Upper lobe of left lung (tissue), 6 donors: ENCODE data around the gene PRAMEF33. TPM values are rescaled to one million over a fixed set of nuclear protein-coding genes. Genes with fewer than 3 reads are reported as not detected.
A peak's percentile ranks its signal among the peaks of the same experiment; 100 is the strongest.
"Not testable (repeated sequence)": the region's sequence is repeated elsewhere in the genome, so short reads cannot be mapped to it uniquely, and the experiment has no call there.

Experiments
- ATAC-seq, 2 donors: fragments of 200-7000 bp; cut with Tn5 transposase; one replicate each; pipeline ENCODE4 v1.9.1; 2022; ENCODE audit warnings: mild to moderate bottlenecking in 2 of 2, moderate library complexity in 2 of 2; ENCODE audit not compliant: low FRiP score in 2 of 2
- DNase-seq, 2 donors: peaks; one replicate each; pipeline ENCODE4 v3.0.0-alpha.2; 2019 to 2020
- H3K27ac ChIP-seq, 4 donors: fragments of 200-600 bp; sonication (generic); one replicate each; pipeline ENCODE4 v1.5.1; 2016 to 2019
- H3K27me3 ChIP-seq, 4 donors: fragments of 200-600 bp; sonication (generic); one replicate each; pipeline ENCODE4 v1.5.1; 2017 to 2019
- H3K36me3 ChIP-seq, 4 donors: fragments of 200-600 bp; sonication (generic); one replicate each; pipeline ENCODE4 v1.5.1; 2016 to 2019
- H3K4me1 ChIP-seq, 4 donors: fragments of 200-600 bp; sonication (generic); one replicate each; pipeline ENCODE4 v1.5.1; 2018 to 2019
- H3K4me3 ChIP-seq, 4 donors: fragments of 200-600 bp; sonication (generic); one replicate each; pipeline ENCODE4 v1.5.1; 2017 to 2019; ENCODE audit warnings: mild to moderate bottlenecking in 2 of 4, moderate library complexity in 1 of 4
- H3K9me3 ChIP-seq, 4 donors: fragments of 200-600 bp; sonication (generic); one replicate each; pipeline ENCODE4 v1.5.1; 2018 to 2019
- WGBS, 2 donors: methylation state at CpG; one replicate each; pipeline ENCODE4 v1.1.5; 2017 to 2018; 5-methylcytosine and 5-hydroxymethylcytosine counted together
- total RNA-seq, 6 donors: library from RNA; depleted of rRNA in 4 of 6; stranded (reverse); fragments of >200 nt in 4 of 6; gene quantifications; one replicate each; pipeline versions ENCODE4 v1.1.0 to v1.2.1, GENCODE V29; 2016 to 2021
- donor health status: DM: no; HTN: no; CAD: no; lungs with moderate emphysema.
- donor health status: DM: no; HTN: yes; CAD: no; lungs with severe emphysema.

PRAMEF33 gene
- not detected for total RNA-seq

DNA sequence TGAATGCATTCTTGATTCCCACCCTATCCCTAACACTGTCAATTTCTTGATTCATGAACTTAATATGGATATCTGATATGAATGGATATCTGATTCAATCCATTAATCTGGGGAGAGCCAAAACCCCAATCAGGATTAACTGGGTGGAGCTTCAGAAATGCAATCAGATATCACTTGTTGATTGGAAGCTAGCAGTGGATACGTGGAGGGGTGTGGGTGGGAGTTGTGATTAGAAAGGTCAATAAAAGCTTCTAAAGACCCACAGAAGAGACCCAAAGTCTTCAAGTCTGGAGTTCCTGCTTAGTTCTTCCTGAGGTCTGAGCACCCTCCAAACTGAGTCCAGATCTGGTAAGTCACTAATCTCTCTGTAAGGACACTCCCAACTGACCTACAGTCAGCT is at the start of gene PRAMEF33:
PRAMEF33 (plus strand) TSS at position 301 of the 400 bp plus-strand sequence. CDS start 2,416 bp downstream, outside the sequence.
- not testable (repeated sequence) for ATAC-seq, H3K27ac ChIP-seq, DNase-seq, H3K27me3 ChIP-seq, H3K4me1 ChIP-seq, H3K36me3 ChIP-seq, H3K9me3 ChIP-seq, H3K4me3 ChIP-seq
- WGBS, 2 donors, result no CpG with 5 or more reads among the region's 1 CpG

DNA sequence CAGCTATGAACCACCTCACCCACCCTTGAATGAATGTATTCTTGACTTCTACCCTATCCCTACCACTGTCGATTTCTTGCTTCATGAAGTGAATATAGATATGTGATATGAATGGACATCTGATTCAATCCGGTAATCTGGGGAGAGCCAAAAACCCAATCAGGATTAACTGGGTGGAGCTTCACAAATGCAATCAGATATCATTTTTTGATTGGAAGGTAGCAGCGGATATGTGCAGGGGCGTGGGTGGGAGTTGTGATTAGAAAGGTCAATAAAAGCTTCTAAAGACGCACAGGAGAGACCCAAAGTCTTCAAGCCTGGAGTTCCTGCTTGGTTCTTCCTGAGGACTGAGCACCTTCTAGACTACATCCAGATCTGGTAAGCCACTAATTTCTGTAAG is 49.4 kb upstream of the PRAMEF33 start, which contains the start of gene PRAMEF5:
PRAMEF5 (plus strand) TSS at position 301 of the 400 bp plus-strand sequence. CDS start 5,071 bp downstream, outside the sequence.
- not testable (repeated sequence) for H3K4me3 ChIP-seq, H3K27me3 ChIP-seq, H3K27ac ChIP-seq, H3K4me1 ChIP-seq, H3K36me3 ChIP-seq, ATAC-seq, DNase-seq, H3K9me3 ChIP-seq
- WGBS, 2 donors, result 77% methylated on average over 2 of the region's 5 CpGs; no CpG with 5 or more reads in 1 of the 2 donors

DNA sequence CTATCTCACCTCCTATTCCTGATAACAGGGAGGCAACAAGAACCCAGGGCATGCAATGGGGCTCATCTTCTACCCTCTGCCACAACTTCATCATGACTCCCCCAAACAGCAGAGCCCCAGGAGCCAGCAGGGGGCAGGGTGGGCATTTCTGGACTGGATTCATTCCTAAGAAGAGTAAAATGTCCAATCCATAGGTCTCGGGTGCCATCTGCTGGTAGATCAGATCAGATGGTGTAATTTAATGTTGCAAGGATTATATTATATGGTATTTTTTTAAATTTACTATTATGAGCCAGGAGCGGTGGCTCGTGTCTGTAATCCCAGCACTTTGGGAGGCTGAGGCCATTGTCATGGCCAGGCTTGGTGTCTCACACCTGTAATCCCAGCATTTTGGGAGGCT is 38.2 kb upstream of the PRAMEF33 start:
- H3K9me3 ChIP-seq, H3K4me3 ChIP-seq, H3K27me3 ChIP-seq, DNase-seq, H3K4me1 ChIP-seq, ATAC-seq, H3K36me3 ChIP-seq, H3K27ac ChIP-seq: not testable (repeated sequence)
- WGBS, 2 donors, result no CpG with 5 or more reads among the region's 3 CpGs

DNA sequence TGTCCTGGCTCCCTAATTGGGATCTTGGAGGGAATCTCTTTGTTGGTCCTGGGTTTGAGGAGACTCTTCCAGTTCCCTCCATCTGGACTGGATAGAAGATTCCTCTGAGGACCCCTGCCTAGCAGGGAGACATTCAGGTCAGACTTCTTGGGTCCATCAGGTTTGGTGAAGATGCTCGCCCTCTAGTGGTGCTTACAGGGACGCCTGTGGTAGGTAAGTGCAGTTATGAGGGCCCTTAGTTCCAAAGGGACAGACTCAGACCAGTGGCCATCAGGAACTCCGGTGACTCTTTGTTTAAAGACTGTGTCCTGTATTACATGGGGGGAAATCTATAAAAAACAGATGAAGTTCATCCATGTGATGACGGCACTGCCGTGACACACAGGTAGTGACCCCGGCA is 26.3 kb upstream of the PRAMEF33 start:
- H3K9me3 ChIP-seq, H3K36me3 ChIP-seq, DNase-seq, H3K4me1 ChIP-seq, H3K27me3 ChIP-seq, H3K27ac ChIP-seq, H3K4me3 ChIP-seq: not testable (repeated sequence)
- peak in 1 of 2 donors; percentile 40 for ATAC-seq
- 33 to 86% methylated on average over 3 of the region's 6 CpGs for WGBS, 2 donors

- H3K27ac ChIP-seq, H3K4me1 ChIP-seq, H3K9me3 ChIP-seq, H3K36me3 ChIP-seq, H3K27me3 ChIP-seq, H3K4me3 ChIP-seq, DNase-seq, ATAC-seq: not testable (repeated sequence)
- WGBS, 2 donors, result 70 to 78% methylated on average over 3 of the region's 3 CpGs
Observed at GRCh38 chr1:13279617-13280016, 23.7 kb upstream of the PRAMEF33 start.

GRCh38 chr1:13285037-13285436 is 18.3 kb upstream of the PRAMEF33 start, which contains the start of gene PRAMEF8:
PRAMEF8 (minus strand) TSS chr1:13285137; CDS start chr1:13284091, 1,046 bp downstream.
- H3K4me3 ChIP-seq, H3K27ac ChIP-seq, H3K27me3 ChIP-seq, H3K36me3 ChIP-seq, ATAC-seq, H3K4me1 ChIP-seq, DNase-seq, H3K9me3 ChIP-seq: not testable (repeated sequence)
- WGBS, 2 donors, result no CpG with 5 or more reads among the region's 1 CpG

DNA sequence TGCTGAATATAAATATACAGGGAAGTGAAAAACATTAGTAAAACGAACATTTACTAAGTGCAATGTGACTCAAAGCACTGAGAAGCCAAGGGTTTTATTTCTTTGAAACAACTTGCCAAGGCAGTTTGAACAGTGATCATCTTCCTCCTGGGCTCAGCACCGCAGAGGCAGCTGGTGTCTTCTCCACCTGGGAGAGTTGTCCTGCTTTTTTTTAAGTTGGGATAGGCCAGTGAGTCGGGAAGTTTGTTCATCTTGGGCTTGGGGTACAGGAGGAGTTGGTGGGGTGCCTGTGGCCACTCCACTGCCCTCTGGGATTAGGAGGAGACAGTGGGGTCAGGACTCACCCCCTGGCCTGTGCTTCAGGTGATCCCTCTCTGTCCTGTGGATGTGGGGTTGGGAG is 14.3 kb upstream of the PRAMEF33 start:
- not testable (repeated sequence) for H3K4me3 ChIP-seq, H3K27ac ChIP-seq, H3K36me3 ChIP-seq, H3K27me3 ChIP-seq, H3K4me1 ChIP-seq, H3K9me3 ChIP-seq, DNase-seq
- WGBS, 2 donors, result 69% methylated on average over 2 of the region's 3 CpGs; no CpG with 5 or more reads in 1 of the 2 donors
- ATAC-seq, result peak in 1 of 2 donors; percentile 30

GRCh38 chr1:13297216-13297931 is 6.0 kb upstream of the PRAMEF33 start:
- not testable (repeated sequence) for H3K9me3 ChIP-seq

DNA sequence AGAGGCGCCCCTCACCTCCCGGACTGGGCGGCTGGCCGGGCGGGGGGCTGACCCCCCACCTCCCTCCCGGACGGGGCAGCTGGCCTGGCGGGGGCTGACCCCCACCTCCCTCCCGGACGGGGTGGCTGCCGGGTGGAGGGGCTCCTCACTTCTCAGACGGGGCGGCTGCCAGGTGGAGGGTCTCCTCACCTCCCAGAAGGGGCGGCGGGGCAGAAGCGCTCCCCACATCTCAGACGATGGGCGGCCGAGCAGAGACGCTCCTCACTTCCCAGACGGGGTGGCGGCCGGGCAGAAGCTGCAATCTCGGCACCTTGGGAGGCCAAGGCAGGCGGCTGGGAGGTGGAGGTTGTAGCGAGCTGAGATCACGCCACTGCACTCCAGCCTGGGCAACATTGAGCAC is 4.6 kb upstream of the PRAMEF33 start:
- H3K36me3 ChIP-seq, H3K4me1 ChIP-seq, ATAC-seq, H3K27ac ChIP-seq, H3K9me3 ChIP-seq, H3K4me3 ChIP-seq, H3K27me3 ChIP-seq: not testable (repeated sequence)
- peak in 1 of 2 donors; percentile 13 for DNase-seq
- WGBS, 2 donors, result no CpG with 5 or more reads among the region's 27 CpGs

More at GRCh38 chr1:13297216-13297931, 6.0 kb upstream of the PRAMEF33 start:
- H3K27me3 ChIP-seq, H3K36me3 ChIP-seq, H3K27ac ChIP-seq, H3K4me1 ChIP-seq, DNase-seq, ATAC-seq, H3K4me3 ChIP-seq: not testable (repeated sequence)
- 80 to 83% methylated on average over 1 of the region's 5 CpGs for WGBS, 2 donors

- H3K4me1 ChIP-seq, H3K27me3 ChIP-seq, H3K27ac ChIP-seq, H3K9me3 ChIP-seq, ATAC-seq, H3K4me3 ChIP-seq, H3K36me3 ChIP-seq, DNase-seq: not testable (repeated sequence)
Observed at GRCh38 chr1:13302197-13302596, 1.1 kb upstream of the PRAMEF33 start.

- H3K27ac ChIP-seq, H3K4me1 ChIP-seq, H3K27me3 ChIP-seq, H3K36me3 ChIP-seq, H3K4me3 ChIP-seq, DNase-seq, H3K9me3 ChIP-seq, ATAC-seq: not testable (repeated sequence)
- WGBS, 2 donors, result 46 to 68% methylated on average over 3 to 4 of the region's 4 CpGs
Observed at GRCh38 chr1:13315281-13315680, 11.9 kb downstream of the PRAMEF33 start, which contains the start of gene PRAMEF15. PRAMEF15 (plus strand) TSS chr1:13315581; CDS start chr1:13318408, 2,827 bp downstream.

DNA sequence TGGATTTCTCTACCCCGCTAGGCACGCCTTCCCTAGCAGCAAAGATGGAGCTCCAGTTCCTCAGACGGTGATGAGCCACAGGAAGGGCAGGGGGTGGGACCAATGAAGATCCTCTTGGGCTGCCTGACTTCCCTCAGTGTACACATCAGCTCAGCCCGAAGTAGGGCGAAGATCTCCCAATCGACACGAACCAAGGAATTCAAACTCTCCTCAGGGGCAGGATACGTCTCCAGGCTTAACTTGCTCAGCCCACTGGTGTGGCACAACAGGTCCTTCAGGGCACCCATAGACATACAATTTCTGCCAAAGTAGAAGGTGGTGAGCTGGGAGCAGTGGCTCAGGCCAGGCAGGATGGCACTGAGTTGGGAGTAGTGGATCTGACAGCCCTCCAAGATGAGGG is 39.2 kb downstream of the PRAMEF33 start:
- 81 to 86% methylated on average over 6 to 8 of the region's 8 CpGs for WGBS, 2 donors
- H3K4me1 ChIP-seq, H3K27me3 ChIP-seq, ATAC-seq, H3K27ac ChIP-seq, H3K4me3 ChIP-seq, DNase-seq, H3K9me3 ChIP-seq, H3K36me3 ChIP-seq: not testable (repeated sequence)

DNA sequence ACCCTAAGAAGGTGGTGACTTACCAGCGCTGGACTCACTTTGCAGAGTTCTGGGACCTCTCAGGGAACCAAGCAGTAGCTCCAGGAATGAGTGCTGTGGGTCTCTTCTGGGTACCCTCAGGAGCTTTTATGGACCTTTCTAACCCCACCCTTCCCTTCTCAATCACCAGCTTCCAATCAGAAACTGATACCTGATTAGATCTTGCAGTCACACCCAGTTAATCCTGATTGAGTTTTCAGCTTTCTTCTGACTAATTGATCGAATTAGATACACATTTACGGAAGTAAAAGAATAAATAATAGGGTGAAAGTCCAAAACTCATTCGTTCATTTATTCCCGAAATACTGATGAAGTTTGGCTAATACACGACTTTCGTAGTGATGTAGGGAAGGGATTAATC is 43.7 kb downstream of the PRAMEF33 start, which contains the start of gene PRAMEF14:
PRAMEF14 (minus strand) TSS at position 101 of the 400 bp plus-strand sequence. CDS start 1,820 bp downstream, outside the sequence.
- H3K4me3 ChIP-seq, H3K9me3 ChIP-seq, DNase-seq, ATAC-seq, H3K4me1 ChIP-seq, H3K36me3 ChIP-seq, H3K27ac ChIP-seq, H3K27me3 ChIP-seq: not testable (repeated sequence)
- WGBS, 2 donors, result 60 to 68% methylated on average over 1 to 7 of the region's 7 CpGs
